ENCODE measurements around the gene BFSP1.

The BFSP1 gene

GRCh38 chr20:17520583-17520982, 10.6 kb downstream of the BFSP1 start:
- H3K4me1 Mint-ChIP-seq (ENCODE audit: low read depth): peaks cover 10% of the 10 kb centered on the region

GRCh38 chr20:17519606-17520285, 11.4 kb downstream of the BFSP1 start:
- Mint-ChIP-seq H3K36me3 (ENCODE audit: low read depth) (no peaks in the 10 kb centered on the region), H3K4me1 (ENCODE audit: low read depth) (peaks cover 9% of the 10 kb centered on the region), H3K9me3 (no peaks in the 10 kb centered on the region), H3K27ac (no peak overlapping the region), H3K4me3 (no peak overlapping the region), H3K27me3 (ENCODE audit: low read depth) (peaks cover 22% of the 10 kb centered on the region)

More at GRCh38 chr20:17520583-17520982, 10.6 kb downstream of the BFSP1 start:
- H3K4me3 Mint-ChIP-seq: no peak overlapping the region
- no peak overlapping the region for H3K27ac Mint-ChIP-seq
- no peaks in the 10 kb centered on the region for H3K36me3 Mint-ChIP-seq (ENCODE audit: low read depth)
- H3K27me3 Mint-ChIP-seq (ENCODE audit: low read depth): peaks cover 22% of the 10 kb centered on the region
- no peaks in the 10 kb centered on the region for H3K9me3 Mint-ChIP-seq

GRCh38 chr20:17518339-17519052, 12.7 kb downstream of the BFSP1 start:
- Mint-ChIP-seq H3K27me3 (ENCODE audit: low read depth) (peaks cover 26% of the 10 kb centered on the region), H3K9me3 (no peaks in the 10 kb centered on the region), H3K36me3 (ENCODE audit: low read depth) (no peaks in the 10 kb centered on the region), H3K27ac (no peak overlapping the region), H3K4me1 (ENCODE audit: low read depth) (peaks cover 9% of the 10 kb centered on the region), H3K4me3 (no peak overlapping the region)

- Mint-ChIP-seq H3K9me3 (no peaks in the 10 kb centered on the region), H3K36me3 (ENCODE audit: low read depth) (peaks cover 7% of the 10 kb centered on the region), H3K27ac (no peak overlapping the region), H3K27me3 (ENCODE audit: low read depth) (peaks cover 22% of the 10 kb centered on the region), H3K4me1 (ENCODE audit: low read depth) (peaks cover 17% of the 10 kb centered on the region), H3K4me3 (no peak overlapping the region)
These were observed 16.1 kb downstream of the BFSP1 start for GRCh38 chr20:17515053-17515452.

- Mint-ChIP-seq H3K27ac (no peak overlapping the region), H3K4me3 (no peak overlapping the region), H3K36me3 (ENCODE audit: low read depth) (peaks cover 7% of the 10 kb centered on the region), H3K9me3 (no peaks in the 10 kb centered on the region), H3K27me3 (ENCODE audit: low read depth) (peaks cover 22% of the 10 kb centered on the region), H3K4me1 (ENCODE audit: low read depth) (peaks cover 17% of the 10 kb centered on the region)
These were observed 17.2 kb downstream of the BFSP1 start for GRCh38 chr20:17513939-17514338.

GRCh38 chr20:17511401-17511800, 19.8 kb downstream of the BFSP1 start:
- Mint-ChIP-seq H3K27me3 (ENCODE audit: low read depth) (peaks cover 15% of the 10 kb centered on the region), H3K4me3 (no peak overlapping the region), H3K27ac (no peak overlapping the region), H3K36me3 (ENCODE audit: low read depth) (peaks cover 9% of the 10 kb centered on the region), H3K9me3 (no peaks in the 10 kb centered on the region), H3K4me1 (ENCODE audit: low read depth) (peaks cover 21% of the 10 kb centered on the region)

GRCh38 chr20:17510548-17510947, 20.6 kb downstream of the BFSP1 start:
- Mint-ChIP-seq H3K9me3 (no peaks in the 10 kb centered on the region), H3K4me3 (no peak overlapping the region), H3K27ac (no peak overlapping the region)

GRCh38 chr20:17508756-17509155, 22.4 kb downstream of the BFSP1 start:
- H3K4me1 Mint-ChIP-seq (ENCODE audit: low read depth): peaks cover 42% of the 10 kb centered on the region

More at GRCh38 chr20:17510548-17510947, 20.6 kb downstream of the BFSP1 start:
- Mint-ChIP-seq H3K4me1 (ENCODE audit: low read depth) (peaks cover 28% of the 10 kb centered on the region), H3K36me3 (ENCODE audit: low read depth) (peaks cover 9% of the 10 kb centered on the region), H3K27me3 (ENCODE audit: low read depth) (peaks cover 10% of the 10 kb centered on the region)

GRCh38 chr20:17507531-17507930, 23.6 kb downstream of the BFSP1 start:
- peak overlapping the region; percentile 21 for H3K27ac Mint-ChIP-seq
- H3K4me1 Mint-ChIP-seq (ENCODE audit: low read depth): peaks cover 51% of the 10 kb centered on the region
- H3K9me3 Mint-ChIP-seq: peaks cover 5% of the 10 kb centered on the region
- no peaks in the 10 kb centered on the region for H3K27me3 Mint-ChIP-seq (ENCODE audit: low read depth)
- H3K4me3 Mint-ChIP-seq: peak overlapping the region; percentile 13
- H3K36me3 Mint-ChIP-seq (ENCODE audit: low read depth): peaks cover 8% of the 10 kb centered on the region

More at GRCh38 chr20:17508756-17509155, 22.4 kb downstream of the BFSP1 start:
- Mint-ChIP-seq H3K36me3 (ENCODE audit: low read depth) (peaks cover 9% of the 10 kb centered on the region), H3K27me3 (ENCODE audit: low read depth) (peaks cover under 1% of the 10 kb centered on the region), H3K9me3 (no peaks in the 10 kb centered on the region), H3K27ac (no peak overlapping the region), H3K4me3 (no peak overlapping the region)

- Mint-ChIP-seq H3K4me3 (peak overlapping the region; percentile 18), H3K36me3 (ENCODE audit: low read depth) (peaks cover 9% of the 10 kb centered on the region), H3K9me3 (peaks cover 5% of the 10 kb centered on the region), H3K27me3 (ENCODE audit: low read depth) (no peaks in the 10 kb centered on the region), H3K4me1 (ENCODE audit: low read depth) (peaks cover 56% of the 10 kb centered on the region), H3K27ac (peak overlapping the region; percentile 21)
These were observed 24.1 kb downstream of the BFSP1 start for GRCh38 chr20:17507032-17507431.

GRCh38 chr20:17505636-17506517, 25.3 kb downstream of the BFSP1 start:
- Mint-ChIP-seq H3K4me1 (ENCODE audit: low read depth) (peaks cover 52% of the 10 kb centered on the region), H3K27ac (peak overlapping the region; percentile 86), H3K9me3 (peaks cover 5% of the 10 kb centered on the region), H3K27me3 (ENCODE audit: low read depth) (no peaks in the 10 kb centered on the region), H3K4me3 (peak overlapping the region; percentile 79), H3K36me3 (ENCODE audit: low read depth) (peaks cover 7% of the 10 kb centered on the region)

GRCh38 chr20:17504898-17505635, 26.1 kb downstream of the BFSP1 start:
- Mint-ChIP-seq H3K27me3 (ENCODE audit: low read depth) (peaks cover under 1% of the 10 kb centered on the region), H3K36me3 (ENCODE audit: low read depth) (peaks cover 7% of the 10 kb centered on the region), H3K9me3 (peaks cover 5% of the 10 kb centered on the region), H3K4me3 (peak overlapping the region; percentile 79), H3K27ac (peak overlapping the region; percentile 86), H3K4me1 (ENCODE audit: low read depth) (peaks cover 51% of the 10 kb centered on the region)

- peaks cover 51% of the 10 kb centered on the region for H3K4me1 Mint-ChIP-seq (ENCODE audit: low read depth)
- peaks cover 3% of the 10 kb centered on the region for H3K27me3 Mint-ChIP-seq (ENCODE audit: low read depth)
- H3K27ac Mint-ChIP-seq: peak overlapping the region; percentile 86
- peak overlapping the region; percentile 79 for H3K4me3 Mint-ChIP-seq
- peaks cover 5% of the 10 kb centered on the region for H3K9me3 Mint-ChIP-seq
- peaks cover 7% of the 10 kb centered on the region for H3K36me3 Mint-ChIP-seq (ENCODE audit: low read depth)
These were observed 26.9 kb downstream of the BFSP1 start for GRCh38 chr20:17504066-17504897.
